Panc1 (cell line): Measurements from ENCODE around the gene KLHL11. TPM values are rescaled to one million over a fixed set of nuclear protein-coding genes. Genes with fewer than 3 reads are reported as not detected.

ENCODE experiments used
- ATAC-seq: fragments of 200-7000 bp; cut with Tn5 transposase; 2 replicates; pipeline ENCODE4 v1.9.1; 2020; ENCODE audit warnings: mild to moderate bottlenecking, moderate library complexity
- BruUV-seq: library from RNA; stranded (reverse); fragments of 400-500 nt; replicated peaks from 2 replicates; lab custom pipeline; 2021; lab: Mats Ljungman, UMichigan
- CTCF ChIA-PET: fragments of 300-600 bp; sonication (Branson Sonifier 250); formaldehyde crosslinking; loops from one replicate; lab custom pipeline; 2022; ENCODE audit warnings: antibody characterized with exemption; lab: Charles Lee
- POLR2A ChIA-PET: fragments of 300-600 bp; sonication (Branson Sonifier 250); formaldehyde crosslinking; loops from one replicate; lab custom pipeline; 2022; ENCODE audit warnings: antibody characterized with exemption; lab: Charles Lee
- DNase-seq: peaks from one replicate; pipeline ENCODE4 v3.0.0-alpha.2; 2010; ENCODE audit warnings: low read depth, low spot score
- H3K27ac ChIP-seq: 2 replicates; pipeline ENCODE4 v1.5.1; 2011; ENCODE audit warnings: mild to moderate bottlenecking, low read length, inconsistent platforms
- H3K27me3 ChIP-seq: fragments of 200-500 bp; sonication (Bioruptor generic); 2 replicates; pipeline ENCODE4 v1.6.0; 2014; ENCODE audit warnings: low read length, inconsistent platforms; ENCODE audit not compliant: control insufficient read depth, insufficient read depth
- H3K36me3 ChIP-seq: fragments of 200-500 bp; sonication (Bioruptor generic); 2 replicates; pipeline ENCODE4 v1.5.1; 2014; ENCODE audit warnings: inconsistent platforms, mild to moderate bottlenecking, low read length, moderate library complexity; ENCODE audit not compliant: control insufficient read depth, insufficient read depth
- H3K4me1 ChIP-seq: 2 replicates; pipeline ENCODE4 v1.5.1; 2011; ENCODE audit warnings: inconsistent platforms, mild to moderate bottlenecking, low read length, moderate library complexity; ENCODE audit not compliant: control insufficient read depth, insufficient read depth
- H3K4me3 ChIP-seq, 2 experiments: 2 replicates each; pipeline ENCODE4 v1.5.1; 2011 to 2012; ENCODE audit warnings: low read depth in 2 of 2, low read length in 2 of 2, mild to moderate bottlenecking in 2 of 2, inconsistent platforms in 1 of 2, moderate library complexity in 1 of 2
- H3K9me3 ChIP-seq: fragments of 200-500 bp; sonication (Bioruptor generic); 2 replicates; pipeline ENCODE4 v1.5.1; 2014; ENCODE audit warnings: low read depth, mild to moderate bottlenecking, inconsistent platforms, low read length, moderate library complexity; ENCODE audit not compliant: control insufficient read depth, insufficient read depth
- POLR2AphosphoS5 ChIP-seq: IDR thresholded peaks from 2 replicates; pipeline ENCODE4 v1.6.1; 2012; ENCODE audit warnings: mild to moderate bottlenecking, low read depth, low read length, moderate library complexity
- REST ChIP-seq, 2 experiments: IDR thresholded peaks; 2 replicates each; pipeline ENCODE4 v1.6.1; 2011 to 2012; ENCODE audit warnings: low read depth in 2 of 2, control low read depth in 1 of 2, low read length in 1 of 2, mild to moderate bottlenecking in 1 of 2, moderate library complexity in 1 of 2; ENCODE audit not compliant: insufficient read depth in 1 of 2
- SIN3A ChIP-seq: IDR thresholded peaks from 2 replicates; pipeline ENCODE4 v1.6.1; 2012; ENCODE audit warnings: low read depth, mild to moderate bottlenecking, low read length, moderate library complexity, borderline replicate concordance; ENCODE audit not compliant: insufficient read depth
- TCF7L2 ChIP-seq: IDR thresholded peaks from 2 replicates; pipeline ENCODE4 v1.6.1; 2011; ENCODE audit warnings: mild to moderate bottlenecking, low read depth, low read length, inconsistent platforms
- in situ Hi-C: cut with HindIII; loops from 2 replicates; pipeline ENCODE4 v1.10.0; 2016; ENCODE audit warnings: low sequenced_read_pairs, low pct_unique_long_range_greater_than_20kb
- intact Hi-C: fragments of 100-400 bp; cut with micrococcal nuclease; formaldehyde crosslinking; loops from one replicate; pipeline ENCODE4 v1.10.0; 2022; ENCODE audit not compliant: unreplicated experiment
- total RNA-seq: library from RNA; stranded (reverse); gene quantifications from one replicate; pipeline ENCODE4 v1.2.1, GENCODE V29; 2021; ENCODE audit not compliant: unreplicated experiment
- TF ChIP-seq, protein P1 (sequence below): fragments of 450-650 bp; IDR thresholded peaks from 2 replicates; pipeline ENCODE4 v1.5.1; 2017; ENCODE audit warnings: mild to moderate bottlenecking

The KLHL11 gene
- total RNA-seq, 1 experiment from 2014 or later = 12.5 TPM

- Histone ChIP-seq H3K9me3 (no peaks in the 10 kb centered on the region), H3K4me1 (no peaks in the 10 kb centered on the region; the same call in 1 of the 2 replicates), H3K27ac (no peak overlapping the region; the same call in 1 of the 2 replicates), H3K27me3 (no peaks in the 10 kb centered on the region), H3K4me3 (no peak overlapping the region), H3K36me3 (peaks cover 2% of the 10 kb centered on the region; the same call in 1 of the 2 replicates)
- DNase-seq (no peak), ATAC-seq (peak; percentile 4)
- intact Hi-C loops (no loop called here), in situ Hi-C loops (no loop called here)
- TSS peak; percentile 89 for BruUV-seq
- peak; percentile 50 for TF ChIP-seq POLR2AphosphoS5
- TF ChIP-seq REST (IDR thresholded peaks at IDR 0.05; ENCODE audit: insufficient read depth in 1 of 2, low read depth in 2 of 2, low read length in 1 of 2) = no peak
- ChIA-PET CTCF (no interaction called here), POLR2A (interaction anchor here (0.5 to 0.6 kb wide), 2 partner anchors 62 to 77 kb away, joined by 3 to 4 read pairs; no protein-coding TSS in a partner anchor)
Observed at GRCh38 chr17:41822216-41823140, 42.7 kb downstream of the KLHL11 start.

GRCh38 chr17:41821776-41822175 is 43.4 kb downstream of the KLHL11 start:
- Histone ChIP-seq H3K9me3 (no peaks in the 10 kb centered on the region), H3K27me3 (no peaks in the 10 kb centered on the region), H3K27ac (no peak overlapping the region; the same call in 1 of the 2 replicates), H3K4me3 (no peak overlapping the region), H3K36me3 (peaks cover 2% of the 10 kb centered on the region; the same call in 1 of the 2 replicates), H3K4me1 (no peaks in the 10 kb centered on the region; the same call in 1 of the 2 replicates)
- ChIA-PET CTCF (no interaction called here), POLR2A (interaction anchor here (0.5 kb wide), 1 partner anchor 76 kb away, joined by 4 read pairs; no protein-coding TSS in a partner anchor)
- intact Hi-C loops = no loop called here
- no TSS peak for BruUV-seq
- in situ Hi-C loops = no loop called here
- ATAC-seq (peak; percentile 6), DNase-seq (no peak)
- TF ChIP-seq TCF7L2 = no peak
- no peak for TF ChIP-seq REST (IDR thresholded peaks at IDR 0.05; ENCODE audit: insufficient read depth in 1 of 2, low read depth in 2 of 2, low read length in 1 of 2)
- no peak for TF ChIP-seq SIN3A
- TF ChIP-seq, protein P1, sequence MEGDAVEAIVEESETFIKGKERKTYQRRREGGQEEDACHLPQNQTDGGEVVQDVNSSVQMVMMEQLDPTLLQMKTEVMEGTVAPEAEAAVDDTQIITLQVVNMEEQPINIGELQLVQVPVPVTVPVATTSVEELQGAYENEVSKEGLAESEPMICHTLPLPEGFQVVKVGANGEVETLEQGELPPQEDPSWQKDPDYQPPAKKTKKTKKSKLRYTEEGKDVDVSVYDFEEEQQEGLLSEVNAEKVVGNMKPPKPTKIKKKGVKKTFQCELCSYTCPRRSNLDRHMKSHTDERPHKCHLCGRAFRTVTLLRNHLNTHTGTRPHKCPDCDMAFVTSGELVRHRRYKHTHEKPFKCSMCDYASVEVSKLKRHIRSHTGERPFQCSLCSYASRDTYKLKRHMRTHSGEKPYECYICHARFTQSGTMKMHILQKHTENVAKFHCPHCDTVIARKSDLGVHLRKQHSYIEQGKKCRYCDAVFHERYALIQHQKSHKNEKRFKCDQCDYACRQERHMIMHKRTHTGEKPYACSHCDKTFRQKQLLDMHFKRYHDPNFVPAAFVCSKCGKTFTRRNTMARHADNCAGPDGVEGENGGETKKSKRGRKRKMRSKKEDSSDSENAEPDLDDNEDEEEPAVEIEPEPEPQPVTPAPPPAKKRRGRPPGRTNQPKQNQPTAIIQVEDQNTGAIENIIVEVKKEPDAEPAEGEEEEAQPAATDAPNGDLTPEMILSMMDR = no peak
- TF ChIP-seq POLR2AphosphoS5 = peak; percentile 16; the same call in 1 of the 2 replicates
